Stomach (tissue), 4 donors: ENCODE data around the gene ZNF70.

Source experiments
- POLR2A ChIP-seq, 4 donors: fragments of 450-650 bp; IDR thresholded peaks; one replicate each; pipeline ENCODE4 v1.6.1; 2016; ENCODE audit warnings: antibody characterized with exemption in 4 of 4, control low read depth in 2 of 4, mild to moderate bottlenecking in 1 of 4, moderate library complexity in 1 of 4
- TF ChIP-seq, protein P1 (sequence below), 7 experiments: fragments of 450-650 bp in 4 of 7; fragments of 200-600 bp in 3 of 7; sonication (generic) in 3 of 7; IDR thresholded peaks; one replicate each; pipeline ENCODE4 v1.5.1; 2016 to 2019; ENCODE audit warnings: antibody characterized with exemption in 7 of 7, control low read depth in 2 of 7, mild to moderate bottlenecking in 1 of 7

DNA sequence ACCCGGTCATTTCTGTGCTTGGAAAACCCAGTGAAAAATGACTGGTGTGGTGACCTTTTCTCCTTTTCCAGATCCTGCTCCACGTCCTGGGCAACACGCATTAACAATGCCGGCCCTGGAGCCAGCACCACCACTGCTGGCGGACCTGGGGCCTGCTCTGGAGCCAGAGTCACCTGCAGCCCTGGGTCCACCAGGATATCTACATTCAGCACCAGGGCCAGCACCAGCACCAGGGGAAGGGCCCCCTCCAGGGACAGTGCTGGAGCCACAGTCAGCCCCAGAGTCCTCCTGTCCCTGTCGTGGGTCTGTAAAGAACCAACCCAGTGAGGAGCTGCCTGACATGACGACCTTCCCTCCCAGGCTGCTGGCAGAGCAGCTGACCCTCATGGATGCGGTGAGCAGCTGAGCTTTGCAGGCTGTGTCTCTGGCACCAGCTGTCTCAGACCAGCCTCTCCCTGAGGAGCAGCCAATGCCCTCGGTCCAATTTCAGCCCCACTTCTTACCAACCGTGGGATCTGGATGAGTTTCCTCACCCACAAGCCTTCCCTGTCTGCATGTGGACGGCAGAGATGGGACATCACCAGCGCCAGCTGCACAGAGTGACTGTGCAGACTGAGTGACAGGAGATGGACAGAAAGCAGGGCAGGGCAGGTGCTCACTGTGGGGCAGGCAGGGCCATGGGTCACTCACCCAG lies 58.2 kb downstream of the ZNF70 start:
- no peak for TF ChIP-seq POLR2A (IDR thresholded peaks at IDR 0.05)
- TF ChIP-seq, protein P1, sequence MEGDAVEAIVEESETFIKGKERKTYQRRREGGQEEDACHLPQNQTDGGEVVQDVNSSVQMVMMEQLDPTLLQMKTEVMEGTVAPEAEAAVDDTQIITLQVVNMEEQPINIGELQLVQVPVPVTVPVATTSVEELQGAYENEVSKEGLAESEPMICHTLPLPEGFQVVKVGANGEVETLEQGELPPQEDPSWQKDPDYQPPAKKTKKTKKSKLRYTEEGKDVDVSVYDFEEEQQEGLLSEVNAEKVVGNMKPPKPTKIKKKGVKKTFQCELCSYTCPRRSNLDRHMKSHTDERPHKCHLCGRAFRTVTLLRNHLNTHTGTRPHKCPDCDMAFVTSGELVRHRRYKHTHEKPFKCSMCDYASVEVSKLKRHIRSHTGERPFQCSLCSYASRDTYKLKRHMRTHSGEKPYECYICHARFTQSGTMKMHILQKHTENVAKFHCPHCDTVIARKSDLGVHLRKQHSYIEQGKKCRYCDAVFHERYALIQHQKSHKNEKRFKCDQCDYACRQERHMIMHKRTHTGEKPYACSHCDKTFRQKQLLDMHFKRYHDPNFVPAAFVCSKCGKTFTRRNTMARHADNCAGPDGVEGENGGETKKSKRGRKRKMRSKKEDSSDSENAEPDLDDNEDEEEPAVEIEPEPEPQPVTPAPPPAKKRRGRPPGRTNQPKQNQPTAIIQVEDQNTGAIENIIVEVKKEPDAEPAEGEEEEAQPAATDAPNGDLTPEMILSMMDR (IDR thresholded peaks at IDR 0.05), result no peak
